Measurements from ENCODE around the gene ORMDL2. TPM values are rescaled to one million over a fixed set of nuclear protein-coding genes. Genes with fewer than 3 reads are reported as not detected.
"Not testable (repeated sequence)": the region's sequence is repeated elsewhere in the genome, so short reads cannot be mapped to it uniquely, and the experiment has no call there.

ORMDL2 gene
- polyA plus RNA-seq, 1 donor = 31.4 TPM

- Histone ChIP-seq H3K4me1 (ENCODE audit: control insufficient read depth, insufficient read depth, low read length) (no peaks in the 10 kb centered on the region), H3K9me3 (ENCODE audit: control insufficient read depth, low read depth, low read length) (no peaks in the 10 kb centered on the region), H3K27me3 (ENCODE audit: control insufficient read depth, insufficient read depth, low read length) (peaks cover 10% of the 10 kb centered on the region), H3K4me3 (ENCODE audit: low read length) (no peak overlapping the region), H3K27ac (ENCODE audit: low read length) (no peak overlapping the region), H3K36me3 (ENCODE audit: control insufficient read depth, insufficient read depth, low read length) (no peaks in the 10 kb centered on the region)
- 40% methylated on average over 1 of the region's 7 CpGs for WGBS (ENCODE audit: insufficient coverage, low lambda C conversion rate)
- no peak for DNase-seq
Observed at GRCh38 chr12:55849616-55850343, 31.9 kb downstream of the ORMDL2 start.

- WGBS (ENCODE audit: insufficient coverage, low lambda C conversion rate) = no CpG with 5 or more reads among the region's 1 CpG
- H3K27me3 ChIP-seq (ENCODE audit: control insufficient read depth, insufficient read depth, low read length) = peaks cover 10% of the 10 kb centered on the region
- H3K27ac ChIP-seq (ENCODE audit: low read length) = no peak overlapping the region
- no peak overlapping the region for H3K4me3 ChIP-seq (ENCODE audit: low read length)
- no peaks in the 10 kb centered on the region for H3K9me3 ChIP-seq (ENCODE audit: control insufficient read depth, low read depth, low read length)
- no peaks in the 10 kb centered on the region for H3K36me3 ChIP-seq (ENCODE audit: control insufficient read depth, insufficient read depth, low read length)
- no peaks in the 10 kb centered on the region for H3K4me1 ChIP-seq (ENCODE audit: control insufficient read depth, insufficient read depth, low read length)
- DNase-seq = no peak
Observed at GRCh38 chr12:55850401-55850800, 32.6 kb downstream of the ORMDL2 start.

- no peaks in the 10 kb centered on the region for H3K9me3 ChIP-seq (ENCODE audit: control insufficient read depth, low read depth, low read length)
- WGBS (ENCODE audit: insufficient coverage, low lambda C conversion rate) = no CpG with 5 or more reads among the region's 3 CpGs
- H3K36me3 ChIP-seq (ENCODE audit: control insufficient read depth, insufficient read depth, low read length) = no peaks in the 10 kb centered on the region
- no peaks in the 10 kb centered on the region for H3K4me1 ChIP-seq (ENCODE audit: control insufficient read depth, insufficient read depth, low read length)
- no peak overlapping the region for H3K27ac ChIP-seq (ENCODE audit: low read length)
- no peak for DNase-seq
- H3K4me3 ChIP-seq (ENCODE audit: low read length) = no peak overlapping the region
- peaks cover 10% of the 10 kb centered on the region for H3K27me3 ChIP-seq (ENCODE audit: control insufficient read depth, insufficient read depth, low read length)
Observed at GRCh38 chr12:55850893-55851292, 33.1 kb downstream of the ORMDL2 start.

GRCh38 chr12:55852740-55853139 lies 34.9 kb downstream of the ORMDL2 start:
- 20% methylated on average over 1 of the region's 1 CpG for WGBS (ENCODE audit: insufficient coverage, low lambda C conversion rate)
- no peaks in the 10 kb centered on the region for H3K4me1 ChIP-seq (ENCODE audit: control insufficient read depth, insufficient read depth, low read length)
- no peak for DNase-seq

GRCh38 chr12:55861396-55861795 lies 43.6 kb downstream of the ORMDL2 start:
- Histone ChIP-seq H3K4me1 (ENCODE audit: control insufficient read depth, insufficient read depth, low read length) (no peaks in the 10 kb centered on the region), H3K9me3 (ENCODE audit: control insufficient read depth, low read depth, low read length) (peaks cover 14% of the 10 kb centered on the region), H3K27me3 (ENCODE audit: control insufficient read depth, insufficient read depth, low read length) (no peaks in the 10 kb centered on the region), H3K36me3 (ENCODE audit: control insufficient read depth, insufficient read depth, low read length) (no peaks in the 10 kb centered on the region), H3K4me3 (ENCODE audit: low read length) (no peak overlapping the region), H3K27ac (ENCODE audit: low read length) (no peak overlapping the region)
- no peak for DNase-seq
- 100% methylated on average over 1 of the region's 8 CpGs for WGBS (ENCODE audit: insufficient coverage, low lambda C conversion rate)

More at GRCh38 chr12:55852740-55853139, 34.9 kb downstream of the ORMDL2 start:
- Histone ChIP-seq H3K27me3 (ENCODE audit: control insufficient read depth, insufficient read depth, low read length) (peaks cover 6% of the 10 kb centered on the region), H3K36me3 (ENCODE audit: control insufficient read depth, insufficient read depth, low read length) (no peaks in the 10 kb centered on the region), H3K9me3 (ENCODE audit: control insufficient read depth, low read depth, low read length) (no peaks in the 10 kb centered on the region), H3K27ac (ENCODE audit: low read length) (no peak overlapping the region), H3K4me3 (ENCODE audit: low read length) (no peak overlapping the region)

GRCh38 chr12:55861871-55862270 lies 44.0 kb downstream of the ORMDL2 start:
- H3K4me1 ChIP-seq (ENCODE audit: control insufficient read depth, insufficient read depth, low read length) = no peaks in the 10 kb centered on the region
- peaks cover 14% of the 10 kb centered on the region for H3K9me3 ChIP-seq (ENCODE audit: control insufficient read depth, low read depth, low read length)
- 80% methylated on average over 3 of the region's 3 CpGs for WGBS (ENCODE audit: insufficient coverage, low lambda C conversion rate)
- no peak overlapping the region for H3K4me3 ChIP-seq (ENCODE audit: low read length)
- H3K36me3 ChIP-seq (ENCODE audit: control insufficient read depth, insufficient read depth, low read length) = no peaks in the 10 kb centered on the region
- DNase-seq = no peak
- H3K27ac ChIP-seq (ENCODE audit: low read length) = no peak overlapping the region
- H3K27me3 ChIP-seq (ENCODE audit: control insufficient read depth, insufficient read depth, low read length) = no peaks in the 10 kb centered on the region

GRCh38 chr12:55862286-55862685 lies 44.4 kb downstream of the ORMDL2 start:
- H3K4me3 ChIP-seq (ENCODE audit: low read length) = no peak overlapping the region
- no peaks in the 10 kb centered on the region for H3K36me3 ChIP-seq (ENCODE audit: control insufficient read depth, insufficient read depth, low read length)
- DNase-seq = no peak
- no peak overlapping the region for H3K27ac ChIP-seq (ENCODE audit: low read length)
- peaks cover 18% of the 10 kb centered on the region for H3K9me3 ChIP-seq (ENCODE audit: control insufficient read depth, low read depth, low read length)
- H3K27me3 ChIP-seq (ENCODE audit: control insufficient read depth, insufficient read depth, low read length) = no peaks in the 10 kb centered on the region
- no peaks in the 10 kb centered on the region for H3K4me1 ChIP-seq (ENCODE audit: control insufficient read depth, insufficient read depth, low read length)

GRCh38 chr12:55862931-55863330 lies 45.1 kb downstream of the ORMDL2 start:
- not testable (repeated sequence) for H3K27me3 ChIP-seq (ENCODE audit: control insufficient read depth, insufficient read depth, low read length); H3K27ac ChIP-seq (ENCODE audit: low read length); H3K4me1 ChIP-seq (ENCODE audit: control insufficient read depth, insufficient read depth, low read length); H3K36me3 ChIP-seq (ENCODE audit: control insufficient read depth, insufficient read depth, low read length); DNase-seq; H3K4me3 ChIP-seq (ENCODE audit: low read length)
- no CpG with 5 or more reads among the region's 13 CpGs for whole genome bisulfite sequencing (ENCODE audit: insufficient coverage, low lambda C conversion rate)
- peaks cover 18% of the 10 kb centered on the region for H3K9me3 ChIP-seq (ENCODE audit: control insufficient read depth, low read depth, low read length)

GRCh38 chr12:55865327-55865726 lies 47.5 kb downstream of the ORMDL2 start:
- no peaks in the 10 kb centered on the region for H3K36me3 ChIP-seq (ENCODE audit: control insufficient read depth, insufficient read depth, low read length)
- WGBS (ENCODE audit: insufficient coverage, low lambda C conversion rate) = 100% methylated on average over 1 of the region's 2 CpGs
- no peaks in the 10 kb centered on the region for H3K27me3 ChIP-seq (ENCODE audit: control insufficient read depth, insufficient read depth, low read length)
- H3K4me1 ChIP-seq (ENCODE audit: control insufficient read depth, insufficient read depth, low read length) = no peaks in the 10 kb centered on the region
- H3K27ac ChIP-seq (ENCODE audit: low read length) = no peak overlapping the region
- H3K9me3 ChIP-seq (ENCODE audit: control insufficient read depth, low read depth, low read length) = peaks cover 18% of the 10 kb centered on the region
- no peak for DNase-seq
- H3K4me3 ChIP-seq (ENCODE audit: low read length) = no peak overlapping the region

GRCh38 chr12:55866454-55867004 lies 48.7 kb downstream of the ORMDL2 start:
- H3K27me3 ChIP-seq (ENCODE audit: control insufficient read depth, insufficient read depth, low read length); H3K36me3 ChIP-seq (ENCODE audit: control insufficient read depth, insufficient read depth, low read length); DNase-seq; H3K27ac ChIP-seq (ENCODE audit: low read length); H3K4me3 ChIP-seq (ENCODE audit: low read length); H3K4me1 ChIP-seq (ENCODE audit: control insufficient read depth, insufficient read depth, low read length): not testable (repeated sequence)
- no CpG with 5 or more reads among the region's 3 CpGs for WGBS (ENCODE audit: insufficient coverage, low lambda C conversion rate)
- peaks cover 18% of the 10 kb centered on the region for H3K9me3 ChIP-seq (ENCODE audit: control insufficient read depth, low read depth, low read length)
